AG10803 (cell line): ENCODE results near the gene MEGF10.
A peak's percentile ranks its signal among the peaks of the same experiment; 100 is the strongest.

Source experiments
- DNase-seq: peaks from one replicate; pipeline ENCODE4 v3.0.0; 2010; ENCODE audit warnings: low read depth
- H3K4me3 ChIP-seq: 2 replicates; pipeline ENCODE4 v1.5.1; 2011; ENCODE audit warnings: mild to moderate bottlenecking, low read length, control low read depth
- TF ChIP-seq, protein P1 (sequence below): conservative IDR thresholded peaks from 2 replicates; pipeline ENCODE4 v1.5.1; 2011; ENCODE audit warnings: mild to moderate bottlenecking, low read length, control low read depth, inconsistent platforms

Gene MEGF10

DNA sequence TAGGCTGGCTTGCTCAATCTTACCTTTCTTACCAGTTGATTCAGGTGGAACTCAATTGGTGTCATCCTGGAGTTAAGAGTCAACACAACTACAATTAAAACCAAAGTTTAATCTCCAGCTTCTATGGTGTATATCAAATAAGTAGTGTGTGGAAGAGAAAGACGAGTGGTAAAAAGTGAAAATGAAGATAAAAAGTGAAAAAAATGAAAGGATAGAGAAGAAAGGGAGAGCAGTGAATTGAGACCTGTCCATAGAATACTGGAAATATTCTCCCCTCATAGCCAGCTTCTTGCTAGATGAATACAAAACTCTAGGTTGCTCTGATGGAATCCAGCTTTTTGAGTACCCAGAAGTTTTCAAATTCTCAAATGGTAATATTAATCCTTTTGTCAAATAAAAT, 76.4 kb downstream of the MEGF10 start:
- H3K4me3 ChIP-seq = no peak overlapping the region
- TF ChIP-seq, protein P1, sequence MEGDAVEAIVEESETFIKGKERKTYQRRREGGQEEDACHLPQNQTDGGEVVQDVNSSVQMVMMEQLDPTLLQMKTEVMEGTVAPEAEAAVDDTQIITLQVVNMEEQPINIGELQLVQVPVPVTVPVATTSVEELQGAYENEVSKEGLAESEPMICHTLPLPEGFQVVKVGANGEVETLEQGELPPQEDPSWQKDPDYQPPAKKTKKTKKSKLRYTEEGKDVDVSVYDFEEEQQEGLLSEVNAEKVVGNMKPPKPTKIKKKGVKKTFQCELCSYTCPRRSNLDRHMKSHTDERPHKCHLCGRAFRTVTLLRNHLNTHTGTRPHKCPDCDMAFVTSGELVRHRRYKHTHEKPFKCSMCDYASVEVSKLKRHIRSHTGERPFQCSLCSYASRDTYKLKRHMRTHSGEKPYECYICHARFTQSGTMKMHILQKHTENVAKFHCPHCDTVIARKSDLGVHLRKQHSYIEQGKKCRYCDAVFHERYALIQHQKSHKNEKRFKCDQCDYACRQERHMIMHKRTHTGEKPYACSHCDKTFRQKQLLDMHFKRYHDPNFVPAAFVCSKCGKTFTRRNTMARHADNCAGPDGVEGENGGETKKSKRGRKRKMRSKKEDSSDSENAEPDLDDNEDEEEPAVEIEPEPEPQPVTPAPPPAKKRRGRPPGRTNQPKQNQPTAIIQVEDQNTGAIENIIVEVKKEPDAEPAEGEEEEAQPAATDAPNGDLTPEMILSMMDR = no peak
- DNase-seq = no peak

DNA sequence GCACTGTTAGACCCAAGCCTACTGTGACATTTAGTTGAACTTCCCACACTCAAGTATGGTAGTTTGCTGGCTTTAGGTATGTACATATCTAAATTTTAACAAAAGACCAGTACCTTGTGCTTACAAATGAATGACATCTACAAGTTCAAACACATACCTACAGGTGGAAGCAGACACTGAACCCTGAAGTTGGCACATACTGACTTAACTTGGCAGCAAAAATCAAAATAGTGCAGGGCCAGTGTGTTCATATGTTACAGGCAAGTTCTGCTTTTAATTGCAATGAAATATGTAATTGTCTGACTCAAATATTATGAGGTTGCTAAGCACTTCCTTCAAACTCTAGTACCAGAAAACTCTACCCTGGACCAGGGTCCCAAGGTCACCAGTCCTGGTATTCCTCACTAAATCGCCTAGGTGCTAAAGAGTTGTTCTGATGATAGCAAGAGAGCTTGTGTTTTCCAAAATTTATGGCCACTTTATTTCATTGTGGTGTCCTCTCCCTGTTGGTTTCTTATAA, 77.4 kb downstream of the MEGF10 start:
- no peak for DNase-seq
- TF ChIP-seq, protein P1 = no peak
- H3K4me3 ChIP-seq = no peak overlapping the region

DNA sequence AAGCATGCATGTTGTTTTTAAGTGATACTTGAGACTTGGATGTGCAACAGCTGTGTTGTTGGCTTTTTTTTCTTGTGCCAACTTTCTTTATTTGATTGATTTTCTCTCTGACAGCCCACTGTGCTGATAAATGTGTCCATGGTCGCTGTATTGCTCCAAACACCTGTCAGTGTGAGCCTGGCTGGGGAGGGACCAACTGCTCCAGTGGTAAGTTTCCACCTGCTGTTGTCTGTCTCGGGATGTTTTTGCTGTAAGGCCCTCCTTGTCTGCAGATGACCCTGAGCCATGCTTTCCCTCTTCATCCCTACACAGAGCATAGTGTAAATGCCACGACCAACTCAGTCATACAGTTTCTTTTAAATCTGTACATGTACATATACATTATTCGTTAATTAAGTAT, 79.2 kb downstream of the MEGF10 start:
- no peak overlapping the region for H3K4me3 ChIP-seq
- DNase-seq = no peak
- TF ChIP-seq, protein P1 = no peak

DNA sequence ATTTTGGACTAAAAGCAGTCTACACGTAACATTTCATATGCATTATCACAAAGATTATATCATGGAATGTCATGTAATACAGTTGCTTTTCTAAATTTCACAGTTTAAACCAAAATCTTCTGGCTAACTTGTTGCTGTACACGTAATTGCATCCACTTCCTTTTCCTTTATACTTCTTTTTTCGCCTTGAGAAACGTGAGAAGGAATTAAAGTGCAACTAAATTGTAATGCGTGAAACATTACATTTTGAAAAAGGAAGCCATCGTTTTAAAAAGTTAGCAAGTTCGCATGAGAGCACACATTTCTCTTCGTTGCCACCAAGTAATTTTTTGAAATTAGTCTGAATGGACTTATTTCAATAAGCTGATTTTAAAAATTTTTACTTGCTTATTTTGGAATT, 80.0 kb downstream of the MEGF10 start:
- TF ChIP-seq, protein P1 = no peak
- H3K4me3 ChIP-seq = no peak overlapping the region

DNA sequence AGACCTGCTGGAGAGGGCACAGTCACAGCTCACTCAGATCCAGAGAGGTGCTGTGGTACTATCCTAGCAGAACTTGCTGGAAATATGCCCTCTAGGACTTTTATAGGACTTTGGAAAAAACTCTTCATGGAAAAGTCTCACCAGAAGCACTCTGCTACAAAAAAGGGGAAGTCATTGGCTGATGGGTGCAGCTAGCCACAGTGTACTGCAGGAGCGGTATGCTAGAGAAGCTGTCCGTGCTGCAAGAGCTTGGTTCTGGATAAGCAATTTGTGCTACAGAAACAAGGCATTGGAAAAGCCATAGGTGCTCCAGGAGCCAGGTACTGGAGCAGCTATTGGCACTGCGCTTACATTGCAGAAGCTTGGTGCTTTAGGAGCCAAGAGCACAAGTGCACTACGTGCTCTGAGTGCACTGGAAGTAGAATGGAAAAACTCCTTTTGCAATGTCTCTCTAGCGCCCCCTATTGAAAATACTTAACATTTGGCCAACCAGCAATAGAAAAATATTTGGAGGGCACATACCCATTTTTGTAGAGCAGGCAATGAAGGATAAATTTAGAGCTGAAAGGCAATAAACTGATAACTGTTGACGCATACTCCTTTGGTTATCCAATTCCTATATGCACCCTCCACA, 83.4 kb downstream of the MEGF10 start:
- TF ChIP-seq, protein P1 = peak; percentile 25; the same call in 1 of the 2 replicates
- DNase-seq = no peak
- no peak overlapping the region for H3K4me3 ChIP-seq

More for the DNA sequence above, 80.0 kb downstream of the MEGF10 start:
- no peak for DNase-seq

DNA sequence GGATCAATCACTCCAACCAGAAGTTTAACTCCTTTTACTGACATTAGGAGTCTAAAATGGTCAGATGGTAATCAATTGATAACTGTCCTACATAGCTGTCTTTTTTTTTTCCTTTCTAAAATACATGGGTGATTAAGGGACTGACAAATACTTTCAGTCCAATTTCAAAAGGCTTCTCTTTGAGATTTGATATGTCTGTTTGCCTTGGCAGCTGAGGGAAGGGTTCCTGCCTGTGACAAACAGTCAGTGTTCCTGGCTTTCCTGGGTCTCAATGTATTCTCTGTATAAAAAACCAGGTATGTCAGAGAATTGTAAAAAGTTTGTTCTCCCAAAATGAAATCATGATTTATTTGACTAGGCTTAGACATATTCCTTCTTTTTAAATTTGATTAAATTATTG, 84.5 kb downstream of the MEGF10 start:
- TF ChIP-seq, protein P1 = no peak
- DNase-seq = no peak
- no peak overlapping the region for H3K4me3 ChIP-seq

DNA sequence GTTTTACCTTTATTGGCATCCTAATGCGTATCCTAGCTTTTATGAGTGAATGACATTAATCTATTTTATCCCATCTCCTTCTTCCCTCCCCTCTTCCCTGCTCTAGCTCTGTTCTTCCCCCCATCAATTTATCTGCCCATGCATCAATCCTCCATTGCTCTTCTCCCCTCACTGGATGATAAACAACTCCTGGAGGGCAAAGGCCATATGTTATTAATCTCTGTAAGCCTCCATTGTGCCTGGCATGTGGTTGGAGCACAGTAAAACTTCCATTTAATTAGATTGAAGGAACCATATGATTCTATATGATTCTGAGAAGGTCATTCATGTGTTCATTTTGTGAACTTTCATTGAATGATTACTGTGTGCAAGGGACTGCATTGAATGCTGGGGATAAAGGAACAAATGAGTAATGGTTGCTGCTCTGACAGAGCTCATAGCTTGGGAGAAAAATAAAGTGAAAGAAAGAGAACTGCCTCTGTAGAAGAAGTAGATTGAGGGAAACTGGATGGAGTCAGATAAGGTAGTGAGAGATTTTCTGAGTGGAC, 85.0 kb downstream of the MEGF10 start:
- TF ChIP-seq, protein P1 = no peak
- no peak overlapping the region for H3K4me3 ChIP-seq
- no peak for DNase-seq
